RWPE1 (cell line): ENCODE measurements around the gene KLK4.

ENCODE experiments used
- CTCF ChIA-PET: fragments of 350-600 bp; sonication (Branson Sonifier 250); formaldehyde crosslinking; extraction: SDS; loops from one replicate; lab custom pipeline; 2021; lab: Yijun Ruan, JAX
- POLR2A ChIA-PET: fragments of 400-600 bp; formaldehyde crosslinking; extraction: SDS; loops from one replicate; lab custom pipeline; 2020; ENCODE audit warnings: antibody characterized with exemption; ENCODE audit not compliant: low non-redundant PET; lab: Yijun Ruan, JAX
- DNase-seq: peaks from one replicate; pipeline ENCODE4 v3.0.0; 2012; ENCODE audit warnings: low spot score
- H3K27ac ChIP-seq: fragments of 450-650 bp; 2 replicates; pipeline ENCODE4 v1.5.1; 2017
- CTCF ChIP-seq: fragments of 450-650 bp; conservative IDR thresholded peaks from 2 replicates; pipeline ENCODE4 v1.5.1; 2017; ENCODE audit warnings: low read depth, mild to moderate bottlenecking

KLK4 gene

GRCh38 chr19:50877338-50877737 lies 33.9 kb downstream of the KLK4 start:
- DNase-seq: no peak
- ChIA-PET POLR2A (no interaction called here), CTCF (interaction anchor here (0.7 kb wide), 1 partner anchor 28 kb away, joined by 6 read pairs; no protein-coding TSS in a partner anchor)

GRCh38 chr19:50876456-50876855 lies 34.7 kb downstream of the KLK4 start:
- H3K27ac ChIP-seq: no peak overlapping the region
- no peak for TF ChIP-seq CTCF
- DNase-seq: no peak
- ChIA-PET CTCF (no interaction called here), POLR2A (no interaction called here)

More at GRCh38 chr19:50877338-50877737, 33.9 kb downstream of the KLK4 start:
- H3K27ac ChIP-seq: no peak overlapping the region
- no peak for TF ChIP-seq CTCF

- no peak overlapping the region for H3K27ac ChIP-seq
- TF ChIP-seq CTCF: no peak
- POLR2A ChIA-PET: no interaction called here
- no peak for DNase-seq
- CTCF ChIA-PET: no interaction called here
Measured at GRCh38 chr19:50875795-50876422, 35.3 kb downstream of the KLK4 start.

- POLR2A ChIA-PET: no interaction called here
- DNase-seq: no peak
- no peak for TF ChIP-seq CTCF
- CTCF ChIA-PET: interaction anchor here (0.5 kb wide), 1 partner anchor 32 kb away, joined by 4 read pairs; no protein-coding TSS in a partner anchor
- no peak overlapping the region for H3K27ac ChIP-seq
Measured at GRCh38 chr19:50874211-50874610, 37.0 kb downstream of the KLK4 start.

GRCh38 chr19:50873056-50873455 lies 38.1 kb downstream of the KLK4 start, which contains the start of gene KLK2:
KLK2 (plus strand) TSS chr19:50873439; CDS start chr19:50873474, 35 bp downstream.
- H3K27ac ChIP-seq: no peak within 1 kb of the TSS
- CTCF ChIA-PET: interaction anchor here (0.6 kb wide), 1 partner anchor 290 kb away, joined by 5 read pairs; no protein-coding TSS in a partner anchor
- no peak for TF ChIP-seq CTCF
- POLR2A ChIA-PET: no interaction called here
- DNase-seq: no peak

GRCh38 chr19:50870417-50871089 lies 40.6 kb downstream of the KLK4 start:
- ChIA-PET CTCF (interaction anchor here (0.7 kb wide), 1 partner anchor 502 kb away, joined by 5 read pairs; no protein-coding TSS in a partner anchor), POLR2A (no interaction called here)
- no peak for TF ChIP-seq CTCF
- no peak overlapping the region for H3K27ac ChIP-seq
- DNase-seq: no peak
